Measurements from ENCODE around the gene NPLOC4. TPM values are rescaled to one million over a fixed set of nuclear protein-coding genes. Genes with fewer than 3 reads are reported as not detected.
A peak's percentile ranks its signal among the peaks of the same experiment; 100 is the strongest.

NPLOC4 gene
- total and polyA plus RNA-seq, 4 donors: 23.5 to 67.4 (median 50.6) TPM

DNA sequence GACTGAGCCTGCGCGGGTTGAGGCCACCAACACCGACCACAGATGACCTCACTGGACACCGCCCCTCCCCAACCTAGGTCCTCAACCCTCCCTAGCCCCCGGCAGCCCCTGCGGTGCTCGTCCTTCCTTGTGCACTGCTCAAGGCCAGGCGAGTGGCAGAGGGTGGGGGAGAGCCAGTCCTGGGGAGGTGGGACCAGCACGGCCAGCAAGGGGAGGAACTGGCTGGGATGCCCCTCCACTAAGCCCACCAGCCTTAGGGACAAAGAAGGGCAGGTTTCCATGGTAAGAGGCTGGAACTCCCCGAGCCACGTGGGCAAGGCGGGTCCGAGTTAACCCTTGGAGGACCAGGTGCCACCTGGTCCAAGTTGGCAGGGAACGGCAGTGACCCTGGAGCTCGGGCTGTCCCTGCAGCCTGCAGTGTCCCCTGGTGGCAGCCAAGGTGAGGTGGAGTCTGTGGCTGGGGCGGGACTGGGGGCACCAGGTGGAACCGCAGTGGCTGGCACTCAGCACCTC lies 99.5 kb downstream of the NPLOC4 start:
- Histone ChIP-seq H3K9ac (ENCODE audit: low read depth in 1 of 2, low read length in 2 of 2) (no peak overlapping the region), H3K27ac (ENCODE audit: low read depth in 1 of 2, low read length in 2 of 2) (no peak overlapping the region), H3K4me3 (ENCODE audit: low read depth in 1 of 3, low read length in 3 of 3) (no peak overlapping the region), H3K36me3 (ENCODE audit: control insufficient read depth in 4 of 4, insufficient read depth in 3 of 4, low read depth in 1 of 4, low read length in 3 of 4) (peaks cover 0 to 25% (median 12%) of the 10 kb centered on the region in 4 donors), H3K27me3 (ENCODE audit: control insufficient read depth in 4 of 4, insufficient read depth in 4 of 4, low read length in 3 of 4) (peaks cover 0 to 4% (median 0%) of the 10 kb centered on the region in 4 donors), H3K9me3 (ENCODE audit: control insufficient read depth in 4 of 4, low read length in 3 of 4) (no peaks in the 10 kb centered on the region), H3K4me1 (ENCODE audit: control insufficient read depth in 4 of 4, insufficient read depth in 4 of 4, low read length in 3 of 4) (peaks cover 0 to 6% (median 3%) of the 10 kb centered on the region in 4 donors)
- TF ChIP-seq RAD21 (IDR thresholded peaks at IDR 0.05): peak in 1 of 2 donors; percentile 86
- TF ChIP-seq GABPA (IDR thresholded peaks at IDR 0.05 in 1 of 2, conservative IDR thresholded peaks at IDR 0.05 in 1 of 2): no peak
- TF ChIP-seq, protein P1, sequence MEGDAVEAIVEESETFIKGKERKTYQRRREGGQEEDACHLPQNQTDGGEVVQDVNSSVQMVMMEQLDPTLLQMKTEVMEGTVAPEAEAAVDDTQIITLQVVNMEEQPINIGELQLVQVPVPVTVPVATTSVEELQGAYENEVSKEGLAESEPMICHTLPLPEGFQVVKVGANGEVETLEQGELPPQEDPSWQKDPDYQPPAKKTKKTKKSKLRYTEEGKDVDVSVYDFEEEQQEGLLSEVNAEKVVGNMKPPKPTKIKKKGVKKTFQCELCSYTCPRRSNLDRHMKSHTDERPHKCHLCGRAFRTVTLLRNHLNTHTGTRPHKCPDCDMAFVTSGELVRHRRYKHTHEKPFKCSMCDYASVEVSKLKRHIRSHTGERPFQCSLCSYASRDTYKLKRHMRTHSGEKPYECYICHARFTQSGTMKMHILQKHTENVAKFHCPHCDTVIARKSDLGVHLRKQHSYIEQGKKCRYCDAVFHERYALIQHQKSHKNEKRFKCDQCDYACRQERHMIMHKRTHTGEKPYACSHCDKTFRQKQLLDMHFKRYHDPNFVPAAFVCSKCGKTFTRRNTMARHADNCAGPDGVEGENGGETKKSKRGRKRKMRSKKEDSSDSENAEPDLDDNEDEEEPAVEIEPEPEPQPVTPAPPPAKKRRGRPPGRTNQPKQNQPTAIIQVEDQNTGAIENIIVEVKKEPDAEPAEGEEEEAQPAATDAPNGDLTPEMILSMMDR (IDR thresholded peaks at IDR 0.05; ENCODE audit: low read depth, low read length, missing input control): peak; percentile 58
- no peak for DNase-seq (ENCODE audit: low spot score)
- WGBS: 13% methylated on average over 17 of the region's 17 CpGs

DNA sequence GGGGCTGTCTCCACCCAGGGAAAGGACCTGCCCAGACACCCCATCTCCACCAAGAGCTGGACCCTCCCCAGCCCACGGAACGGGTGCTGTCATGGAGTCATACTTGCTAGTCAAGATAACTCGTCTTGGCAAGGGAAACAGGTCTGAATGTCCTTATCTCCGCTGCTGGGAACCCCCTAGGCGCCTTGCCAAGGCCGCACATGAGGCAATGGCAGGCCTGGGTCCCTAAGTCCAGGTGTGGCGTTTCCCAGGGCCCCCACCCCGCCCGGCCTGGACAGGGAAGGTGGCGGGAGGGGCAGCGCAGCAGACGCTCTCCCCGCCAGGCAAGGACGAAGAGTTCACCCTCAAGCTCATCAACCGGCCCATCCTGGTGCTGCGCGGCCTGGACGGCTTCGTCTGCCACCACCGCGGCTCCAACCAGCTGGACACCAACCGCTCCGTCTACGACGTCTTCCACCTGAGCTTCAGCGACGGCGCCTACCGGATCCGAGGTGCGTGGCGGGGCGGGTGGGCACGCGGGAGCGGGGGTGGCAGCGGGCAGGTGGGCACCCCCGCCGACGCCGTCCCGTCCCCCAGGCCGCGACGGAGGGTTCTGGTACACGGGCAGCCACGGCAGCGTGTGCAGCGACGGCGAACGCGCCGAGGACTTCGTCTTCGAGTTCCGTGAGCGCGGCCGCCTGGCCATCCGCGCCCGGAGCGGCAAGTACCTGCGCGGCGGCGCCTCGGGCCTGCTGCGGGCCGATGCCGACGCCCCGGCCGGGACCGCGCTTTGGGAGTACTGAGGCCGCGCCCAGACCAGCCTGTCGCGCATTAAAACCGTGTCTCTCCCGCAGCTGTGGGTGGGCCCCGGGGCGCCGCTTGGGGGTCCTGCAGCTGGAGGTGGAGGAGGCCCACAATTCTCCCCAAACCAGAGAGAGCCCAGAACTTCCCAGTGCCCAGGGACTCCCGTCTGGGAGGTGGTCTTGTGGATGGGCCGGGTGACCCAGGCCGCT lies 100.3 kb downstream of the NPLOC4 start:
- TF ChIP-seq FOXA1 (IDR thresholded peaks at IDR 0.05): no peak
- TF ChIP-seq, protein P2, sequence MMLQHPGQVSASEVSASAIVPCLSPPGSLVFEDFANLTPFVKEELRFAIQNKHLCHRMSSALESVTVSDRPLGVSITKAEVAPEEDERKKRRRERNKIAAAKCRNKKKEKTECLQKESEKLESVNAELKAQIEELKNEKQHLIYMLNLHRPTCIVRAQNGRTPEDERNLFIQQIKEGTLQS (IDR thresholded peaks at IDR 0.05): no peak
- TF ChIP-seq, protein P1 (IDR thresholded peaks at IDR 0.05; ENCODE audit: low read depth, low read length, missing input control): no peak
- 13% methylated on average over 89 of the region's 89 CpGs for WGBS
- Histone ChIP-seq H3K9me3 (ENCODE audit: control insufficient read depth in 4 of 4, low read length in 3 of 4) (no peaks in the 10 kb centered on the region), H3K9ac (ENCODE audit: low read depth in 1 of 2, low read length in 2 of 2) (no peak overlapping the region), H3K27ac (ENCODE audit: low read depth in 1 of 2, low read length in 2 of 2) (no peak overlapping the region), H3K4me1 (ENCODE audit: control insufficient read depth in 4 of 4, insufficient read depth in 4 of 4, low read length in 3 of 4) (peaks cover 0 to 6% (median 3%) of the 10 kb centered on the region in 4 donors), H3K4me3 (ENCODE audit: low read depth in 1 of 3, low read length in 3 of 3) (no peak overlapping the region), H3K36me3 (ENCODE audit: control insufficient read depth in 4 of 4, insufficient read depth in 3 of 4, low read depth in 1 of 4, low read length in 3 of 4) (peaks cover 0 to 22% (median 12%) of the 10 kb centered on the region in 4 donors), H3K27me3 (ENCODE audit: control insufficient read depth in 4 of 4, insufficient read depth in 4 of 4, low read length in 3 of 4) (peaks cover 0 to 4% (median 0%) of the 10 kb centered on the region in 4 donors)
- DNase-seq (ENCODE audit: low spot score): no peak

DNA sequence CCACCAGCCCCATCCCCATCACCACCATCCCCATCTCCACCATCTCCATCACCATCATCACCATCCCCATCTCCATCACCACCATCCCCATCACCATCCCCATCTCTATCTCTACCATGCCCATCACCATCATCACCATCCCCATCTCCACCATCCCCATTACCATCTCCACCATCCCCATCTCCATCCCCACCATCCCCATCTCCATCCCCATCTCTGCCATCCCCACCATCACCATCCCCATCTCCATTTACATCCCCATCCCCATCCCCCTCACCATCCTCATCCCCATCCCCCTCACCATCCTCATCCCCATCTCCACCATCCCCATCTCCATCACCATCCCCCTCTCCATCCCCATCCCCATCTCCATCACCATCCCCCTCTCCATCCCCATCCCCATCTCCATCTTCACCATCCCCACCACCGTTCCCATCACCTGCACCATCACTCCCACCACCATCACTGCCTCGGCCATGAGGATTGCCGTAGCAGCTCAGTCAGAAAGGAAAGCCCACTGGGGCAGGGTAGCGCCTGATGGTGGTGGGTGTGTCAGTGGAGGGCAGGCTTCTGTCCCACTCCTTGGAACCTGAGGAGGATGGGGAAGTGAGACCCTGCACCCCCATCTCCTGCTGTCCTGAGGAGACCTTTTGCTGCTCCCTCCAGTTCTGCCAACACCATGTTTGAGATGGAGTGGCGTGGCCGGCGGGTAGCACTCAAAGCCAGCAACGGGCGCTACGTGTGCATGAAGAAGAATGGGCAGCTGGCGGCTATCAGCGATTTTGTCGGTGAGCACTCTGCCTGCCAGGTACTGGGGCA lies 101.2 kb downstream of the NPLOC4 start:
- TF ChIP-seq FOXA2 (IDR thresholded peaks at IDR 0.05) (no peak), SP1 (IDR thresholded peaks at IDR 0.05) (no peak), GABPA (IDR thresholded peaks at IDR 0.05 in 1 of 2, conservative IDR thresholded peaks at IDR 0.05 in 1 of 2) (no peak)
- TF ChIP-seq, protein P2 (IDR thresholded peaks at IDR 0.05): no peak
- TF ChIP-seq, protein P1 (IDR thresholded peaks at IDR 0.05; ENCODE audit: low read depth, low read length, missing input control): no peak
- Histone ChIP-seq H3K36me3 (ENCODE audit: control insufficient read depth in 4 of 4, insufficient read depth in 3 of 4, low read depth in 1 of 4, low read length in 3 of 4) (peaks cover 0 to 13% (median 9%) of the 10 kb centered on the region in 4 donors), H3K4me3 (ENCODE audit: low read depth in 1 of 3, low read length in 3 of 3) (no peak overlapping the region), H3K4me1 (ENCODE audit: control insufficient read depth in 4 of 4, insufficient read depth in 4 of 4, low read length in 3 of 4) (peaks cover 0 to 6% (median 3%) of the 10 kb centered on the region in 4 donors), H3K27ac (ENCODE audit: low read depth in 1 of 2, low read length in 2 of 2) (no peak overlapping the region), H3K27me3 (ENCODE audit: control insufficient read depth in 4 of 4, insufficient read depth in 4 of 4, low read length in 3 of 4) (peaks cover 0 to 4% (median 0%) of the 10 kb centered on the region in 4 donors), H3K9me3 (ENCODE audit: control insufficient read depth in 4 of 4, low read length in 3 of 4) (no peaks in the 10 kb centered on the region), H3K9ac (ENCODE audit: low read depth in 1 of 2, low read length in 2 of 2) (no peak overlapping the region)
- DNase-seq (ENCODE audit: low spot score): no peak
- WGBS: 61% methylated on average over 13 of the region's 13 CpGs
